ENCODE data around the gene SEC24B.

The SEC24B gene

GRCh38 chr4:109408711-109409110, 24.9 kb upstream of the SEC24B start:
- TF ChIP-seq SIN3A (IDR thresholded peaks at IDR 0.05; ENCODE audit: borderline replicate concordance, insufficient read depth, low read length): no peak
- TF ChIP-seq REST (IDR thresholded peaks at IDR 0.05; ENCODE audit: insufficient read depth in 1 of 2, low read depth in 2 of 2, low read length in 2 of 2): no peak
- TF ChIP-seq POLR2AphosphoS5 (IDR thresholded peaks at IDR 0.05; ENCODE audit: low read depth, low read length): no peak
- no peak for TF ChIP-seq FOXP2 (optimal IDR thresholded peaks at IDR 0.05; ENCODE audit: borderline replicate concordance, extremely low read depth, extremely low read length, insufficient read depth)
- no peak for TF ChIP-seq TAF1 (IDR thresholded peaks at IDR 0.05; ENCODE audit: borderline replicate concordance, insufficient read depth, low read length)

GRCh38 chr4:109410226-109410625, 23.4 kb upstream of the SEC24B start:
- TF ChIP-seq TAF1 (IDR thresholded peaks at IDR 0.05; ENCODE audit: borderline replicate concordance, insufficient read depth, low read length): no peak
- TF ChIP-seq POLR2AphosphoS5 (IDR thresholded peaks at IDR 0.05; ENCODE audit: low read depth, low read length): no peak
- no peak for TF ChIP-seq FOXP2 (optimal IDR thresholded peaks at IDR 0.05; ENCODE audit: borderline replicate concordance, extremely low read depth, extremely low read length, insufficient read depth)
- no peak for TF ChIP-seq REST (IDR thresholded peaks at IDR 0.05; ENCODE audit: insufficient read depth in 1 of 2, low read depth in 2 of 2, low read length in 2 of 2)
- TF ChIP-seq SIN3A (IDR thresholded peaks at IDR 0.05; ENCODE audit: borderline replicate concordance, insufficient read depth, low read length): no peak

GRCh38 chr4:109410776-109411175, 22.8 kb upstream of the SEC24B start:
- no peak for TF ChIP-seq POLR2AphosphoS5 (IDR thresholded peaks at IDR 0.05; ENCODE audit: low read depth, low read length)
- no peak for TF ChIP-seq REST (IDR thresholded peaks at IDR 0.05; ENCODE audit: insufficient read depth in 1 of 2, low read depth in 2 of 2, low read length in 2 of 2)
- no peak for TF ChIP-seq TAF1 (IDR thresholded peaks at IDR 0.05; ENCODE audit: borderline replicate concordance, insufficient read depth, low read length)
- TF ChIP-seq FOXP2 (optimal IDR thresholded peaks at IDR 0.05; ENCODE audit: borderline replicate concordance, extremely low read depth, extremely low read length, insufficient read depth): no peak

- no peak for TF ChIP-seq REST (IDR thresholded peaks at IDR 0.05; ENCODE audit: insufficient read depth in 1 of 2, low read depth in 2 of 2, low read length in 2 of 2)
- TF ChIP-seq FOXP2 (optimal IDR thresholded peaks at IDR 0.05; ENCODE audit: borderline replicate concordance, extremely low read depth, extremely low read length, insufficient read depth): no peak
- TF ChIP-seq SIN3A (IDR thresholded peaks at IDR 0.05; ENCODE audit: borderline replicate concordance, insufficient read depth, low read length): no peak
- no peak for TF ChIP-seq POLR2AphosphoS5 (IDR thresholded peaks at IDR 0.05; ENCODE audit: low read depth, low read length)
- no peak for TF ChIP-seq TAF1 (IDR thresholded peaks at IDR 0.05; ENCODE audit: borderline replicate concordance, insufficient read depth, low read length)
Observed at GRCh38 chr4:109411964-109412363, 21.7 kb upstream of the SEC24B start.

GRCh38 chr4:109412776-109413175, 20.8 kb upstream of the SEC24B start:
- TF ChIP-seq POLR2AphosphoS5 (IDR thresholded peaks at IDR 0.05; ENCODE audit: low read depth, low read length) (no peak), SIN3A (IDR thresholded peaks at IDR 0.05; ENCODE audit: borderline replicate concordance, insufficient read depth, low read length) (no peak), FOXP2 (optimal IDR thresholded peaks at IDR 0.05; ENCODE audit: borderline replicate concordance, extremely low read depth, extremely low read length, insufficient read depth) (no peak), REST (IDR thresholded peaks at IDR 0.05; ENCODE audit: insufficient read depth in 1 of 2, low read depth in 2 of 2, low read length in 2 of 2) (no peak), TAF1 (IDR thresholded peaks at IDR 0.05; ENCODE audit: borderline replicate concordance, insufficient read depth, low read length) (no peak)

Data from PFSK-1 (cell line).